ENCODE results near the gene GABRG3. TPM values are rescaled to one million over a fixed set of nuclear protein-coding genes. Genes with fewer than 3 reads are reported as not detected.

The GABRG3 gene
- total and polyA plus RNA-seq, 2 donors from 2014 or later, result not detected

- no peaks in the 10 kb centered on the region for H3K9me3 ChIP-seq (ENCODE audit: control insufficient read depth in 2 of 3, insufficient read depth in 1 of 3, low read length in 3 of 3)
- no peak for DNase-seq
- FAIRE-seq, result no peak
- no peak for TF ChIP-seq CTCF (IDR thresholded peaks at IDR 0.05; ENCODE audit: borderline replicate concordance, extremely low read depth, insufficient read depth)
- H3K27ac ChIP-seq (ENCODE audit: low read depth in 2 of 2, low read length in 2 of 2), result no peak overlapping the region
- intact Hi-C loops (cut with DNase I), result no loop called here
- no peaks in the 10 kb centered on the region for H3K27me3 ChIP-seq (ENCODE audit: control insufficient read depth, insufficient read depth, low read length)
- no peaks in the 10 kb centered on the region for H3K4me1 ChIP-seq (ENCODE audit: control insufficient read depth in 2 of 3, insufficient read depth in 2 of 3, low read depth in 1 of 3, low read length in 3 of 3)
- H3K36me3 ChIP-seq (ENCODE audit: control insufficient read depth in 2 of 3, insufficient read depth in 3 of 3, low read length in 3 of 3), result no peaks in the 10 kb centered on the region
- no peak overlapping the region for H3K4me3 ChIP-seq (ENCODE audit: low read length in 3 of 3)
- H3K9ac ChIP-seq (ENCODE audit: low read length in 3 of 3), result no peak overlapping the region
Measured at GRCh38 chr15:27458345-27459084, 487.5 kb downstream of the GABRG3 start.

GRCh38 chr15:27459836-27460235 is 488.9 kb downstream of the GABRG3 start:
- intact Hi-C loops (cut with DNase I), result no loop called here
- H3K36me3 ChIP-seq (ENCODE audit: control insufficient read depth in 2 of 3, insufficient read depth in 3 of 3, low read length in 3 of 3), result no peaks in the 10 kb centered on the region
- no peak overlapping the region for H3K27ac ChIP-seq (ENCODE audit: low read depth in 2 of 2, low read length in 2 of 2)
- TF ChIP-seq CTCF (IDR thresholded peaks at IDR 0.05; ENCODE audit: borderline replicate concordance, extremely low read depth, insufficient read depth), result no peak
- FAIRE-seq (no peak), DNase-seq (no peak)
- H3K9me3 ChIP-seq (ENCODE audit: control insufficient read depth in 2 of 3, insufficient read depth in 1 of 3, low read length in 3 of 3), result no peaks in the 10 kb centered on the region
- no peaks in the 10 kb centered on the region for H3K4me1 ChIP-seq (ENCODE audit: control insufficient read depth in 2 of 3, insufficient read depth in 2 of 3, low read depth in 1 of 3, low read length in 3 of 3)
- H3K4me3 ChIP-seq (ENCODE audit: low read length in 3 of 3), result no peak overlapping the region
- H3K9ac ChIP-seq (ENCODE audit: low read length in 3 of 3), result no peak overlapping the region
- no peaks in the 10 kb centered on the region for H3K27me3 ChIP-seq (ENCODE audit: control insufficient read depth, insufficient read depth, low read length)

- TF ChIP-seq CTCF (IDR thresholded peaks at IDR 0.05; ENCODE audit: borderline replicate concordance, extremely low read depth, insufficient read depth), result no peak
- no peak for DNase-seq
- FAIRE-seq, result no peak
- intact Hi-C loops (cut with DNase I), result no loop called here
- no peak overlapping the region for H3K27ac ChIP-seq (ENCODE audit: low read depth in 2 of 2, low read length in 2 of 2)
- no peaks in the 10 kb centered on the region for H3K27me3 ChIP-seq (ENCODE audit: control insufficient read depth, insufficient read depth, low read length)
- H3K4me3 ChIP-seq (ENCODE audit: low read length in 3 of 3), result no peak overlapping the region
- no peaks in the 10 kb centered on the region for H3K4me1 ChIP-seq (ENCODE audit: control insufficient read depth in 2 of 3, insufficient read depth in 2 of 3, low read depth in 1 of 3, low read length in 3 of 3)
- H3K9me3 ChIP-seq (ENCODE audit: control insufficient read depth in 2 of 3, insufficient read depth in 1 of 3, low read length in 3 of 3), result no peaks in the 10 kb centered on the region
- no peak overlapping the region for H3K9ac ChIP-seq (ENCODE audit: low read length in 3 of 3)
- H3K36me3 ChIP-seq (ENCODE audit: control insufficient read depth in 2 of 3, insufficient read depth in 3 of 3, low read length in 3 of 3), result no peaks in the 10 kb centered on the region
Measured at GRCh38 chr15:27461181-27461580, 490.2 kb downstream of the GABRG3 start.
